HEK293 (cell line): ENCODE measurements around the gene CREBL2.

Source experiments
- CTCF ChIA-PET: fragments of 350-600 bp; formaldehyde crosslinking; extraction: SDS; loops from one replicate; lab custom pipeline; 2021; ENCODE audit warnings: antibody characterized with exemption; lab: Yijun Ruan, JAX
- POLR2A ChIA-PET: fragments of 300-600 bp; formaldehyde crosslinking; extraction: SDS; loops from one replicate; lab custom pipeline; 2020; ENCODE audit warnings: antibody characterized with exemption, inconsistent platforms; lab: Yijun Ruan, JAX
- H3K27ac ChIP-seq: fragments of 200-500 bp; sonication (Bioruptor generic); 2 replicates; pipeline ENCODE4 v1.5.1; 2014; ENCODE audit warnings: low read depth, low read length, control low read depth, inconsistent platforms; ENCODE audit errors: extremely low read depth
- H3K36me3 ChIP-seq, 2 experiments: fragments of 200-500 bp in 1 of 2; sonication (Bioruptor generic) in 1 of 2; 1 replicate in 1 of 2; 2 replicates in 1 of 2; pipeline ENCODE4 v1.5.1; 2014 to 2017; ENCODE audit warnings: inconsistent platforms in 2 of 2, low read length in 2 of 2; ENCODE audit not compliant: control insufficient read depth in 2 of 2, insufficient read depth in 1 of 2
- H3K4me1 ChIP-seq: fragments of 200-500 bp; sonication (Bioruptor generic); 2 replicates; pipeline ENCODE4 v1.5.1; 2014; ENCODE audit warnings: mild to moderate bottlenecking, low read length, inconsistent platforms; ENCODE audit not compliant: control insufficient read depth, insufficient read depth
- H3K4me3 ChIP-seq: 2 replicates; pipeline ENCODE4 v1.5.1; 2011; ENCODE audit warnings: low read depth, mild to moderate bottlenecking, control low read depth, low read length, moderate library complexity
- H3K9me3 ChIP-seq: fragments of 200-500 bp; sonication (Bioruptor generic); 2 replicates; pipeline ENCODE4 v1.5.1; 2014; ENCODE audit warnings: low read depth, low read length, inconsistent platforms; ENCODE audit not compliant: control insufficient read depth, insufficient read depth
- ELK4 ChIP-seq: IDR thresholded peaks from 2 replicates; pipeline ENCODE4 v1.6.1; 2011; ENCODE audit warnings: mild to moderate bottlenecking, low read depth, low read length, borderline replicate concordance
- FEZF1 ChIP-seq: fragments of 450-650 bp; formaldehyde crosslinking; IDR thresholded peaks from 2 replicates; pipeline ENCODE4 v1.5.1; 2016; ENCODE audit warnings: missing biosample characterization, missing genetic modification characterization
- GFI1B ChIP-seq: fragments of 450-650 bp; formaldehyde crosslinking; IDR thresholded peaks from 2 replicates; pipeline ENCODE4 v1.5.1; 2016; ENCODE audit warnings: missing biosample characterization, missing genetic modification characterization
- HIC1 ChIP-seq: fragments of 450-650 bp; formaldehyde crosslinking; IDR thresholded peaks from 2 replicates; pipeline ENCODE4 v1.5.1; 2016; ENCODE audit warnings: missing biosample characterization, missing genetic modification characterization
- HOXD13 ChIP-seq: sonication (generic); formaldehyde crosslinking; IDR thresholded peaks from 2 replicates; pipeline ENCODE4 v1.8.0; 2022; ENCODE audit warnings: missing genetic modification reagents, borderline replicate concordance
- KLF16 ChIP-seq: fragments of 450-650 bp; formaldehyde crosslinking; IDR thresholded peaks from 2 replicates; pipeline ENCODE4 v1.5.1; 2017; ENCODE audit warnings: missing biosample characterization, missing genetic modification characterization
- PRDM10 ChIP-seq: fragments of 450-650 bp; formaldehyde crosslinking; IDR thresholded peaks from 2 replicates; pipeline ENCODE4 v1.5.1; 2016; ENCODE audit warnings: missing biosample characterization, missing genetic modification characterization
- ZBTB20 ChIP-seq: fragments of 450-650 bp; formaldehyde crosslinking; IDR thresholded peaks from 2 replicates; pipeline ENCODE4 v1.5.1; 2016; ENCODE audit warnings: missing biosample characterization, missing genetic modification characterization
- ZFHX2 ChIP-seq: fragments of 450-650 bp; formaldehyde crosslinking; conservative IDR thresholded peaks from 2 replicates; pipeline ENCODE4 v1.5.1; 2016; ENCODE audit warnings: missing biosample characterization, missing genetic modification characterization
- ZNF112 ChIP-seq: fragments of 450-650 bp; formaldehyde crosslinking; IDR thresholded peaks from 2 replicates; pipeline ENCODE4 v1.5.0; 2017; ENCODE audit warnings: missing biosample characterization, missing genetic modification characterization
- ZNF184 ChIP-seq: fragments of 450-650 bp; IDR thresholded peaks from 2 replicates; pipeline ENCODE4 v1.5.1; 2018; ENCODE audit warnings: missing biosample characterization, mild to moderate bottlenecking, missing genetic modification characterization
- ZNF223 ChIP-seq: fragments of 450-650 bp; formaldehyde crosslinking; IDR thresholded peaks from 2 replicates; pipeline ENCODE4 v1.5.1; 2016; ENCODE audit warnings: missing biosample characterization, missing genetic modification characterization
- ZNF350 ChIP-seq: fragments of 450-650 bp; formaldehyde crosslinking; IDR thresholded peaks from 2 replicates; pipeline ENCODE4 v1.5.0; 2017; ENCODE audit warnings: missing biosample characterization, mild to moderate bottlenecking, missing genetic modification characterization
- ZNF398 ChIP-seq: fragments of 450-650 bp; formaldehyde crosslinking; IDR thresholded peaks from 2 replicates; pipeline ENCODE4 v1.5.1; 2017; ENCODE audit warnings: missing biosample characterization, missing genetic modification characterization
- ZNF518A ChIP-seq: fragments of 450-650 bp; formaldehyde crosslinking; conservative IDR thresholded peaks from 2 replicates; pipeline ENCODE4 v1.5.1; 2016; ENCODE audit warnings: low read depth, missing biosample characterization, missing genetic modification characterization
- ZNF529 ChIP-seq: fragments of 450-650 bp; formaldehyde crosslinking; IDR thresholded peaks from 2 replicates; pipeline ENCODE4 v1.5.1; 2017; ENCODE audit warnings: missing genetic modification characterization, missing biosample characterization; ENCODE audit not compliant: insufficient replicate concordance
- ZNF544 ChIP-seq: fragments of 450-650 bp; formaldehyde crosslinking; IDR thresholded peaks from 2 replicates; pipeline ENCODE4 v1.5.0; 2017; ENCODE audit warnings: missing biosample characterization, missing genetic modification characterization
- ZNF580 ChIP-seq: fragments of 450-650 bp; formaldehyde crosslinking; IDR thresholded peaks from 2 replicates; pipeline ENCODE4 v1.5.1; 2016; ENCODE audit warnings: missing biosample characterization, missing genetic modification characterization
- ZNF624 ChIP-seq: fragments of 450-650 bp; formaldehyde crosslinking; IDR thresholded peaks from 2 replicates; pipeline ENCODE4 v1.5.1; 2017; ENCODE audit warnings: missing biosample characterization, missing genetic modification characterization
- ZNF658 ChIP-seq: fragments of 450-650 bp; formaldehyde crosslinking; IDR thresholded peaks from 2 replicates; pipeline ENCODE4; 2016; ENCODE audit warnings: missing biosample characterization, missing genetic modification characterization
- ZNF677 ChIP-seq: fragments of 450-650 bp; IDR thresholded peaks from 2 replicates; pipeline ENCODE4 v1.5.0; 2018; ENCODE audit warnings: missing biosample characterization, mild to moderate bottlenecking, missing genetic modification characterization, moderate library complexity
- ZNF768 ChIP-seq: fragments of 450-650 bp; formaldehyde crosslinking; IDR thresholded peaks from 2 replicates; pipeline ENCODE4 v1.5.1; 2018; ENCODE audit warnings: missing biosample characterization, mild to moderate bottlenecking, missing genetic modification characterization
- ZNF785 ChIP-seq: fragments of 450-650 bp; formaldehyde crosslinking; IDR thresholded peaks from 2 replicates; pipeline ENCODE4 v1.5.1; 2016; ENCODE audit warnings: missing biosample characterization, missing genetic modification characterization
- ZSCAN16 ChIP-seq: fragments of 450-650 bp; formaldehyde crosslinking; IDR thresholded peaks from 2 replicates; pipeline ENCODE4 v1.5.1; 2016; ENCODE audit warnings: missing biosample characterization, missing genetic modification characterization
- ZSCAN30 ChIP-seq: fragments of 450-650 bp; IDR thresholded peaks from 2 replicates; pipeline ENCODE4 v1.5.1; 2018; ENCODE audit warnings: missing biosample characterization, mild to moderate bottlenecking, missing genetic modification characterization, moderate library complexity

The CREBL2 gene

GRCh38 chr12:12628013-12628412 is 16.3 kb downstream of the CREBL2 start (continued):
- no peak for TF ChIP-seq ZNF677 (tag by site-specific recombination)
- TF ChIP-seq ZNF398 (tag by site-specific recombination) = no peak
- TF ChIP-seq ZNF544 (tag by site-specific recombination) = no peak
- TF ChIP-seq ZNF223 = no peak
- TF ChIP-seq ZSCAN30 (tag by site-specific recombination) = no peak
- TF ChIP-seq ZNF768 = no peak
- TF ChIP-seq ZSCAN16 (tag by site-specific recombination) = no peak
- no peak for TF ChIP-seq HOXD13 (CRISPR knock-in tag)
- TF ChIP-seq ZNF580 (tag by site-specific recombination) = no peak
- no peak for TF ChIP-seq GFI1B (tag by site-specific recombination)
- TF ChIP-seq ZNF658 (tag by site-specific recombination) = no peak
- TF ChIP-seq ZNF785 (tag by site-specific recombination) = no peak
- no peak for TF ChIP-seq PRDM10 (tag by site-specific recombination)
- TF ChIP-seq ZBTB20 (tag by site-specific recombination) = no peak
- no peak for TF ChIP-seq HIC1 (tag by site-specific recombination)
- TF ChIP-seq ZFHX2 (tag by site-specific recombination) = peak; percentile 70
- no peak for TF ChIP-seq ZNF112 (tag by site-specific recombination)
- no peak for TF ChIP-seq ZNF624 (tag by site-specific recombination)
- TF ChIP-seq ZNF184 (tag by site-specific recombination) = no peak
- TF ChIP-seq, all 188 proteins: peak for 14

- peaks cover 0 to 8% of the 10 kb centered on the region in 2 experiments; a peak in 2 of 3 replicates for H3K36me3 ChIP-seq
- POLR2A ChIA-PET = no interaction called here
- no peaks in the 10 kb centered on the region for H3K9me3 ChIP-seq
- CTCF ChIA-PET = interaction anchor here (0.6 to 1.6 kb wide), 7 partner anchors 8 to 1421 kb away, joined by 3 to 5 read pairs (median 3); no protein-coding TSS in a partner anchor
- H3K27ac ChIP-seq = no peak overlapping the region
- peaks cover 27% of the 10 kb centered on the region for H3K4me1 ChIP-seq
- no peak overlapping the region for H3K4me3 ChIP-seq
- TF ChIP-seq FEZF1 (tag by site-specific recombination) (no peak), ZNF518A (no peak), ZNF350 (no peak), ZNF529 (tag by site-specific recombination) (no peak), KLF16 (no peak), ELK4 (no peak)
Measured at GRCh38 chr12:12630850-12631249, 19.2 kb downstream of the CREBL2 start.
